ENCODE results near the gene SERPINB6. TPM values are rescaled to one million over a fixed set of nuclear protein-coding genes. Genes with fewer than 3 reads are reported as not detected.

Gene SERPINB6
- total and polyA plus RNA-seq, 8 donors = 79.1 to 281 (median 156) TPM

GRCh38 chr6:2967936-2968335, 3.4 kb downstream of the SERPINB6 start:
- peaks cover 15 to 74% (median 52%) of the 10 kb centered on the region in 4 donors for H3K4me1 ChIP-seq
- no peak for TF ChIP-seq CTCF (IDR thresholded peaks at IDR 0.05)
- no peak for DNase-seq
- H3K27me3 ChIP-seq = no peaks in the 10 kb centered on the region
- intact Hi-C loops (cut with DNase I; ENCODE audit: low total_unique reads) = no loop called here
- H3K27ac ChIP-seq = peak overlapping the region in 2 of 5 donors; percentile 49 to 99
- no peak overlapping the region for H3K4me3 ChIP-seq
- peaks cover 0 to 3% (median 0%) of the 10 kb centered on the region in 4 donors for H3K36me3 ChIP-seq
- WGBS, 5 donors = 94 to 98% (median 97%) methylated on average over 7 of the region's 7 CpGs
- H3K9me3 ChIP-seq = no peaks in the 10 kb centered on the region

- intact Hi-C loops (cut with DNase I; ENCODE audit: low total_unique reads) = no loop called here
- no peaks in the 10 kb centered on the region for H3K9me3 ChIP-seq
- TF ChIP-seq EP300 (IDR thresholded peaks at IDR 0.05) (no peak), POLR2AphosphoS5 (IDR thresholded peaks at IDR 0.05) (no peak), POLR2A (IDR thresholded peaks at IDR 0.05) (no peak), CTCF (IDR thresholded peaks at IDR 0.05) (no peak)
- H3K27me3 ChIP-seq = no peaks in the 10 kb centered on the region
- H3K4me1 ChIP-seq = peaks cover 18 to 81% (median 61%) of the 10 kb centered on the region in 4 donors
- WGBS, 5 donors = 59 to 81% (median 74%) methylated on average over 9 of the region's 9 CpGs
- peak in 1 of 2 donors; percentile 38 for DNase-seq
- peak overlapping the region in 2 of 5 donors; percentile 23 to 49 for H3K27ac ChIP-seq
- H3K36me3 ChIP-seq = peaks cover 0 to 3% (median 0%) of the 10 kb centered on the region in 4 donors
- no peak overlapping the region for H3K4me3 ChIP-seq
Measured at GRCh38 chr6:2966347-2966746, 5.0 kb downstream of the SERPINB6 start.

- no peaks in the 10 kb centered on the region for H3K9me3 ChIP-seq
- H3K4me3 ChIP-seq = no peak overlapping the region
- H3K36me3 ChIP-seq = peaks cover 0 to 3% (median under 1%) of the 10 kb centered on the region in 4 donors
- TF ChIP-seq POLR2A (IDR thresholded peaks at IDR 0.05) (no peak), EP300 (IDR thresholded peaks at IDR 0.05) (no peak), POLR2AphosphoS5 (IDR thresholded peaks at IDR 0.05) (no peak), CTCF (IDR thresholded peaks at IDR 0.05) (no peak)
- 70 to 77% (median 74%) methylated on average over 17 of the region's 17 CpGs for WGBS, 5 donors
- intact Hi-C loops (cut with DNase I; ENCODE audit: low total_unique reads) = no loop called here
- no peak overlapping the region for H3K27ac ChIP-seq
- no peaks in the 10 kb centered on the region for H3K27me3 ChIP-seq
- H3K4me1 ChIP-seq = peaks cover 23 to 86% (median 69%) of the 10 kb centered on the region in 4 donors
- no peak for DNase-seq
Measured at GRCh38 chr6:2964793-2965505, 6.4 kb downstream of the SERPINB6 start.

GRCh38 chr6:2963756-2964155, 7.6 kb downstream of the SERPINB6 start:
- Histone ChIP-seq H3K4me1 (peaks cover 25 to 80% (median 64%) of the 10 kb centered on the region in 4 donors), H3K27me3 (no peaks in the 10 kb centered on the region), H3K9me3 (no peaks in the 10 kb centered on the region), H3K27ac (no peak overlapping the region), H3K36me3 (peaks cover 0 to 8% (median 5%) of the 10 kb centered on the region in 4 donors), H3K4me3 (no peak overlapping the region)
- intact Hi-C loops (cut with DNase I; ENCODE audit: low total_unique reads) = no loop called here
- WGBS, 5 donors = 86 to 96% (median 92%) methylated on average over 8 of the region's 8 CpGs
- DNase-seq = no peak
- no peak for TF ChIP-seq POLR2A (IDR thresholded peaks at IDR 0.05)
- TF ChIP-seq POLR2AphosphoS5 (IDR thresholded peaks at IDR 0.05) = no peak
- no peak for TF ChIP-seq EP300 (IDR thresholded peaks at IDR 0.05)
- no peak for TF ChIP-seq CTCF (IDR thresholded peaks at IDR 0.05)

Measured in stomach (tissue), 9 donors.